MM.1S (cell line): ENCODE results near the gene MYL6B.
A peak's percentile ranks its signal among the peaks of the same experiment; 100 is the strongest.

Experiments
- EZH2 ChIP-seq: fragments of 300-600 bp; sonication (generic); optimal IDR thresholded peaks from 2 replicates; pipeline ENCODE3; 2017; ENCODE audit warnings: low read depth, mild to moderate bottlenecking, antibody characterized with exemption, low read length, mixed read lengths
- EZH2phosphoT487 ChIP-seq: fragments of 300-600 bp; sonication (generic); IDR thresholded peaks from 2 replicates; pipeline ENCODE4 v1.6.1; 2018; ENCODE audit warnings: antibody characterized with exemption, low read length
- TF ChIP-seq, protein P1 (sequence below): fragments of 300-600 bp; sonication (generic); IDR thresholded peaks from 2 replicates; pipeline ENCODE4 v1.5.1; 2016; ENCODE audit warnings: antibody characterized with exemption, low read length, mixed read lengths

DNA sequence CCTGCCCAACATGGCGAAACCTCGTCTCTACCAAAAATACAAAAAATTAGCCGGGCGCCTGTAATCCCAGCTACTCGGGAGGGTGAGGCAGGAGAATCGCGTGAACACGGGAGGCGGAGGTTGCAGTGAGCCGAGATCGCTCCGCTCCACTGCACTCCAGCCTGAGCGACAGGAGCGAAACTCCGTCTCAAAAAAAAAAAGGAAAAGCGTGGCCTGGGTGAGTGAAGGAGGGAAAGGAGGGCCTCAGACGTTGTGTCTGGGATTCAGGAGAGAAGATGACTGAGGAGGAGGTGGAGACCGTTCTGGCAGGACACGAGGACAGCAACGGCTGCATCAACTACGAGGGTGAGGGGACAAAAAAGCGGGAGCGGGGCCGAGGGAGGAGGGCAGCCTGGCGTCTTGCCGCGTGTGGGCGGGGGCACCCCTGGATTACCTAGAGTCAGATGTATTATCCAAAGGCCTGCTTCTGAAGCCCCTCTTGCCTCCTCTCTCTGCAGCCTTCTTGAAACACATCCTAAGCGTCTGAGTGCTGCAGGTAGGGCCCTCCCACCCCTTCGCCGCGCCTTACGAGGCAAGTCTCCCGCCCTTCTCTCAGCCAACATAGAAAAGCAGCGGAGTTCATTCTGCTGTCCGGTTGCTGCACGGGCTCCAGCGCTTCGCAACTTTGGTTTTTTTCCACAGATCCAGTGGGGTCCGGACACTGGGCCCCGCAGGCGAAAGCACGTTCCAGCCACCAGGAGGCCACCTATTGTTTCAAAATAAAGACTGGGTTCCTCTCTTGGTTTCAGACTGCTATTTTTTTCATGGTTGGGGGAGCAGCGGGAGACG is 5.0 kb downstream of the MYL6B start:
- TF ChIP-seq, protein P1, sequence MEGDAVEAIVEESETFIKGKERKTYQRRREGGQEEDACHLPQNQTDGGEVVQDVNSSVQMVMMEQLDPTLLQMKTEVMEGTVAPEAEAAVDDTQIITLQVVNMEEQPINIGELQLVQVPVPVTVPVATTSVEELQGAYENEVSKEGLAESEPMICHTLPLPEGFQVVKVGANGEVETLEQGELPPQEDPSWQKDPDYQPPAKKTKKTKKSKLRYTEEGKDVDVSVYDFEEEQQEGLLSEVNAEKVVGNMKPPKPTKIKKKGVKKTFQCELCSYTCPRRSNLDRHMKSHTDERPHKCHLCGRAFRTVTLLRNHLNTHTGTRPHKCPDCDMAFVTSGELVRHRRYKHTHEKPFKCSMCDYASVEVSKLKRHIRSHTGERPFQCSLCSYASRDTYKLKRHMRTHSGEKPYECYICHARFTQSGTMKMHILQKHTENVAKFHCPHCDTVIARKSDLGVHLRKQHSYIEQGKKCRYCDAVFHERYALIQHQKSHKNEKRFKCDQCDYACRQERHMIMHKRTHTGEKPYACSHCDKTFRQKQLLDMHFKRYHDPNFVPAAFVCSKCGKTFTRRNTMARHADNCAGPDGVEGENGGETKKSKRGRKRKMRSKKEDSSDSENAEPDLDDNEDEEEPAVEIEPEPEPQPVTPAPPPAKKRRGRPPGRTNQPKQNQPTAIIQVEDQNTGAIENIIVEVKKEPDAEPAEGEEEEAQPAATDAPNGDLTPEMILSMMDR, result peak; percentile 67
- no peak for TF ChIP-seq EZH2
- TF ChIP-seq EZH2phosphoT487, result no peak
